NOMO-1 treated with dmso at 0.1 percent for 144 hours (cell line): Measurements from ENCODE around the gene NARF.
A peak's percentile ranks its signal among the peaks of the same experiment; 100 is the strongest.
"Not testable (repeated sequence)": the region's sequence is repeated elsewhere in the genome, so short reads cannot be mapped to it uniquely, and the experiment has no call there.

Experiments
- DNase-seq: peaks from one replicate; lab custom pipeline; 2025; ENCODE audit not compliant: unreplicated experiment; lab: John Stamatoyannopoulos, UW

NARF gene

GRCh38 chr17:82496529-82497434 lies 38.2 kb downstream of the NARF start:
- peak; percentile 88 for DNase-seq

- DNase-seq = no peak
Observed at GRCh38 chr17:82497483-82498405, 39.2 kb downstream of the NARF start.

- no peak for DNase-seq
Observed at GRCh38 chr17:82502207-82502606, 43.7 kb downstream of the NARF start.

GRCh38 chr17:82503094-82503727 lies 44.7 kb downstream of the NARF start:
- no peak for DNase-seq

GRCh38 chr17:82503728-82504308 lies 45.3 kb downstream of the NARF start:
- DNase-seq = no peak

- DNase-seq = no peak
Observed at GRCh38 chr17:82505296-82505695, 46.8 kb downstream of the NARF start.

GRCh38 chr17:82506402-82506801 lies 47.9 kb downstream of the NARF start:
- DNase-seq = not testable (repeated sequence)

- no peak for DNase-seq
Observed at GRCh38 chr17:82507631-82508175, 49.2 kb downstream of the NARF start.

- DNase-seq = not testable (repeated sequence)
Observed at GRCh38 chr17:82511642-82512041, 53.1 kb downstream of the NARF start.

GRCh38 chr17:82513864-82514263 lies 55.3 kb downstream of the NARF start:
- DNase-seq = not testable (repeated sequence)

GRCh38 chr17:82517230-82517865 lies 58.8 kb downstream of the NARF start:
- no peak for DNase-seq

GRCh38 chr17:82518826-82519810 lies 60.6 kb downstream of the NARF start, which contains the start of gene FOXK2:
TSS of gene FOXK2 (plus strand) at chr17:82519732. CDS start at chr17:82519889, 157 bp downstream.
- DNase-seq = peak; percentile 90

GRCh38 chr17:82519971-82520903 lies 61.7 kb downstream of the NARF start:
- no peak for DNase-seq

GRCh38 chr17:82524540-82524939 lies 66.0 kb downstream of the NARF start:
- no peak for DNase-seq

GRCh38 chr17:82525712-82526111 lies 67.2 kb downstream of the NARF start:
- DNase-seq = no peak

GRCh38 chr17:82527898-82528297 lies 69.4 kb downstream of the NARF start:
- DNase-seq = no peak

GRCh38 chr17:82528484-82529265 lies 70.1 kb downstream of the NARF start:
- no peak for DNase-seq
